CD8-positive, alpha-beta memory T cell (primary cell): ENCODE results near the gene RNASE4. TPM values are rescaled to one million over a fixed set of nuclear protein-coding genes. Genes with fewer than 3 reads are reported as not detected.
A peak's percentile ranks its signal among the peaks of the same experiment; 100 is the strongest.
"Not testable (repeated sequence)": the region's sequence is repeated elsewhere in the genome, so short reads cannot be mapped to it uniquely, and the experiment has no call there.

Experiments used
- CTCF ChIA-PET: fragments of 350-600 bp; sonication (Branson Sonifier 250); formaldehyde crosslinking; loops from one replicate; lab custom pipeline; 2021; ENCODE audit warnings: antibody characterized with exemption; lab: Charles Lee
- POLR2A ChIA-PET: fragments of 350-600 bp; sonication (Branson Sonifier 250); formaldehyde crosslinking; loops from one replicate; lab custom pipeline; 2021; ENCODE audit warnings: antibody characterized with exemption; lab: Charles Lee
- DNase-seq, 5 donors: peaks; one replicate each; pipeline versions ENCODE4 v3.0.0 to v3.0.0-alpha.2; 2020 to 2022; ENCODE audit warnings: mixed read lengths in 1 of 5
- H3K27ac ChIP-seq: one replicate; pipeline ENCODE4 v1.7.0; 2013; ENCODE audit warnings: low read depth, mild to moderate bottlenecking, low read length, moderate library complexity
- H3K27me3 ChIP-seq: 2 replicates; pipeline ENCODE4 v1.7.0; 2013; ENCODE audit warnings: low read length, mild to moderate bottlenecking; ENCODE audit not compliant: insufficient read depth, poor library complexity, severe bottlenecking
- H3K36me3 ChIP-seq: 2 replicates; pipeline ENCODE4 v1.7.0; 2013; ENCODE audit warnings: mild to moderate bottlenecking, low read length, moderate library complexity; ENCODE audit not compliant: insufficient read depth
- H3K4me1 ChIP-seq: 2 replicates; pipeline ENCODE4 v1.7.0; 2013; ENCODE audit warnings: mild to moderate bottlenecking, low read length, moderate library complexity; ENCODE audit not compliant: insufficient read depth
- H3K4me3 ChIP-seq: 2 replicates; pipeline ENCODE4 v1.7.0; 2013; ENCODE audit warnings: mild to moderate bottlenecking, low read length
- H3K9me3 ChIP-seq: 2 replicates; pipeline ENCODE4 v1.7.0; 2013; ENCODE audit warnings: mild to moderate bottlenecking, low read length
- H3K27ac Mint-ChIP-seq, 8 donors: one replicate each; pipeline ENCODE4 v1.8.0; 2020 to 2021; ENCODE audit warnings: mixed read lengths in 8 of 8, mild to moderate bottlenecking in 6 of 8, inconsistent platforms in 3 of 8, moderate library complexity in 3 of 8
- H3K27me3 Mint-ChIP-seq, 2 donors: one replicate each; pipeline ENCODE4 v1.8.0; 2020 to 2021; ENCODE audit warnings: mixed read lengths in 2 of 2, mild to moderate bottlenecking in 1 of 2, moderate library complexity in 1 of 2
- H3K36me3 Mint-ChIP-seq, 3 donors: one replicate each; pipeline ENCODE4 v1.8.0; 2020 to 2021; ENCODE audit warnings: mixed read lengths in 3 of 3, inconsistent platforms in 1 of 3, mild to moderate bottlenecking in 1 of 3
- H3K4me1 Mint-ChIP-seq, 3 donors: one replicate each; pipeline ENCODE4 v1.8.0; 2020 to 2021; ENCODE audit warnings: mixed read lengths in 3 of 3, inconsistent platforms in 1 of 3, mild to moderate bottlenecking in 1 of 3
- H3K4me3 Mint-ChIP-seq, 7 donors: one replicate each; pipeline ENCODE4 v1.8.0; 2020 to 2021; ENCODE audit warnings: mixed read lengths in 7 of 7, mild to moderate bottlenecking in 6 of 7, moderate library complexity in 4 of 7, inconsistent platforms in 2 of 7
- H3K9me3 Mint-ChIP-seq, 5 donors: one replicate each; pipeline ENCODE4 v1.8.0; 2020 to 2022; ENCODE audit warnings: mixed read lengths in 5 of 5, mild to moderate bottlenecking in 3 of 5, moderate library complexity in 2 of 5, inconsistent platforms in 1 of 5
- polyA plus RNA-seq: library from polyadenylated mRNA; unstranded; fragments of 300-500 nt; fragmentation: Illumina TruSeq; gene quantifications from one replicate; pipeline ENCODE4 v1.2.3, GENCODE V29; 2021
- total RNA-seq, 2 experiments: library from RNA; stranded (reverse); gene quantifications; one replicate each; pipeline ENCODE4 v1.2.3, GENCODE V29; 2021

The RNASE4 gene
- total RNA-seq: under 1 TPM in 1 of 2 experiments, not detected in 1; 0.57 TPM
- polyA plus RNA-seq: 2.3 TPM

GRCh38 chr14:20683891-20684661 is at the start of gene RNASE4:
Gene RNASE4 (plus strand): TSS chr14:20684560. CDS start chr14:20699372, 14,812 bp downstream.
- POLR2A ChIA-PET: interaction anchor here (0.7 to 4.4 kb wide), 5 partner anchors 21 to 341 kb away, joined by 3 to 31 read pairs (median 7); partner anchors contain the start of genes PARP2 and PIP4P1
- no peaks in the 10 kb centered on the region for H3K36me3 ChIP-seq
- no peaks in the 10 kb centered on the region for H3K9me3 ChIP-seq
- Mint-ChIP-seq H3K4me1 (peaks cover 6 to 10% (median 9%) of the 10 kb centered on the region in 3 donors), H3K36me3 (peaks cover 0 to 5% (median 0%) of the 10 kb centered on the region in 3 donors), H3K27ac (peak within 1 kb of the TSS in 5 of 8 donors; percentile 30 to 93 (median 55)), H3K9me3 (no peaks in the 10 kb centered on the region), H3K4me3 (no peak within 1 kb of the TSS), H3K27me3 (peaks cover 0 to 4% of the 10 kb centered on the region in 2 donors)
- no peaks in the 10 kb centered on the region for H3K27me3 ChIP-seq
- DNase-seq: peak; percentile 64 to 88 (median 82)
- H3K4me3 ChIP-seq: peak within 1 kb of the TSS; percentile 97
- H3K27ac ChIP-seq: peak within 1 kb of the TSS; percentile 96
- CTCF ChIA-PET: interaction anchor here (0.9 to 4.7 kb wide), 8 partner anchors 21 to 356 kb away, joined by 3 to 34 read pairs (median 8); partner anchors contain the start of gene PARP2
- peaks cover 25% of the 10 kb centered on the region for H3K4me1 ChIP-seq

- Histone ChIP-seq H3K4me1 (no peaks in the 10 kb centered on the region), H3K27me3 (peaks cover 15% of the 10 kb centered on the region), H3K36me3 (no peaks in the 10 kb centered on the region), H3K27ac (no peak within 1 kb of the TSS), H3K4me3 (no peak within 1 kb of the TSS), H3K9me3 (no peaks in the 10 kb centered on the region)
- Mint-ChIP-seq H3K36me3 (peaks cover 0 to 2% (median 0%) of the 10 kb centered on the region in 3 donors), H3K27ac (no peak within 1 kb of the TSS), H3K27me3 (peaks cover 4 to 37% of the 10 kb centered on the region in 2 donors), H3K4me3 (no peak within 1 kb of the TSS), H3K9me3 (no peaks in the 10 kb centered on the region), H3K4me1 (no peaks in the 10 kb centered on the region)
- no peak for DNase-seq
- POLR2A ChIA-PET: no interaction called here
- CTCF ChIA-PET: no interaction called here
Observed at GRCh38 chr14:20641591-20641990, 42.8 kb upstream of the RNASE4 start, which contains the start of gene OR6S1. Gene OR6S1 (minus strand): TSS chr14:20641691. CDS start chr14:20641691, 0 bp downstream.

- Histone ChIP-seq H3K9me3 (no peaks in the 10 kb centered on the region), H3K4me3 (no peak overlapping the region), H3K27me3 (peaks cover 15% of the 10 kb centered on the region), H3K4me1 (no peaks in the 10 kb centered on the region), H3K36me3 (no peaks in the 10 kb centered on the region), H3K27ac (no peak overlapping the region)
- Mint-ChIP-seq H3K4me3 (no peak overlapping the region), H3K27me3 (peaks cover 4 to 37% of the 10 kb centered on the region in 2 donors), H3K36me3 (peaks cover 0 to 2% (median 0%) of the 10 kb centered on the region in 3 donors), H3K9me3 (no peaks in the 10 kb centered on the region), H3K27ac (no peak overlapping the region), H3K4me1 (no peaks in the 10 kb centered on the region)
- ChIA-PET POLR2A (no interaction called here), CTCF (no interaction called here)
- no peak for DNase-seq
Observed at GRCh38 chr14:20642182-20642581, 42.2 kb upstream of the RNASE4 start.

GRCh38 chr14:20642755-20643154 is 41.6 kb upstream of the RNASE4 start:
- H3K36me3 ChIP-seq, H3K4me3 ChIP-seq, H3K36me3 Mint-ChIP-seq, H3K4me1 Mint-ChIP-seq, POLR2A ChIA-PET, H3K27ac Mint-ChIP-seq, H3K9me3 Mint-ChIP-seq, H3K27ac ChIP-seq, H3K4me3 Mint-ChIP-seq, DNase-seq, H3K4me1 ChIP-seq, H3K9me3 ChIP-seq, CTCF ChIA-PET: not testable (repeated sequence)
- peaks cover 15% of the 10 kb centered on the region for H3K27me3 ChIP-seq
- H3K27me3 Mint-ChIP-seq: peaks cover 4 to 37% of the 10 kb centered on the region in 2 donors

- H3K27me3 ChIP-seq: peaks cover 15% of the 10 kb centered on the region
- no peaks in the 10 kb centered on the region for H3K4me1 Mint-ChIP-seq
- no peak overlapping the region for H3K4me3 ChIP-seq
- H3K27ac ChIP-seq: no peak overlapping the region
- no peaks in the 10 kb centered on the region for H3K9me3 ChIP-seq
- DNase-seq: no peak
- ChIA-PET POLR2A (no interaction called here), CTCF (no interaction called here)
- H3K36me3 ChIP-seq: no peaks in the 10 kb centered on the region
- H3K27me3 Mint-ChIP-seq: peaks cover 7 to 46% of the 10 kb centered on the region in 2 donors
- H3K36me3 Mint-ChIP-seq: peaks cover 0 to 2% (median 0%) of the 10 kb centered on the region in 3 donors
- H3K9me3 Mint-ChIP-seq: no peaks in the 10 kb centered on the region
- H3K27ac Mint-ChIP-seq: no peak overlapping the region
- no peak overlapping the region for H3K4me3 Mint-ChIP-seq
- H3K4me1 ChIP-seq: no peaks in the 10 kb centered on the region
Observed at GRCh38 chr14:20644520-20644919, 39.8 kb upstream of the RNASE4 start.

GRCh38 chr14:20645481-20645880 is 38.9 kb upstream of the RNASE4 start:
- Histone ChIP-seq H3K36me3 (no peaks in the 10 kb centered on the region), H3K4me1 (no peaks in the 10 kb centered on the region), H3K27me3 (peaks cover 15% of the 10 kb centered on the region), H3K27ac (no peak overlapping the region), H3K9me3 (no peaks in the 10 kb centered on the region), H3K4me3 (no peak overlapping the region)
- no peak overlapping the region for H3K4me3 Mint-ChIP-seq
- CTCF ChIA-PET: interaction anchor here (1.2 to 3.7 kb wide), 2 partner anchors 13 to 45 kb away, joined by 3 to 15 read pairs; no protein-coding TSS in a partner anchor
- H3K27me3 Mint-ChIP-seq: peaks cover 7 to 55% of the 10 kb centered on the region in 2 donors
- H3K27ac Mint-ChIP-seq: no peak overlapping the region
- POLR2A ChIA-PET: no interaction called here
- H3K36me3 Mint-ChIP-seq: peaks cover 0 to 2% (median 0%) of the 10 kb centered on the region in 3 donors
- H3K4me1 Mint-ChIP-seq: no peaks in the 10 kb centered on the region
- H3K9me3 Mint-ChIP-seq: no peaks in the 10 kb centered on the region
- DNase-seq: no peak

- Mint-ChIP-seq H3K27me3 (peaks cover 59 to 86% of the 10 kb centered on the region in 2 donors), H3K27ac (peak overlapping the region in 1 of 8 donors; percentile 41)
- peaks cover 44% of the 10 kb centered on the region for H3K27me3 ChIP-seq
Observed at GRCh38 chr14:20652996-20653975, 31.1 kb upstream of the RNASE4 start.

More at GRCh38 chr14:20652996-20653975, 31.1 kb upstream of the RNASE4 start:
- Mint-ChIP-seq H3K4me3 (peak overlapping the region in 6 of 7 donors; percentile 47 to 73 (median 56)), H3K4me1 (peaks cover 28 to 39% (median 37%) of the 10 kb centered on the region in 3 donors), H3K9me3 (peaks cover 0 to 2% (median 0%) of the 10 kb centered on the region in 5 donors), H3K36me3 (no peaks in the 10 kb centered on the region)
- Histone ChIP-seq H3K27ac (no peak overlapping the region), H3K9me3 (no peaks in the 10 kb centered on the region), H3K4me1 (peaks cover 7% of the 10 kb centered on the region), H3K36me3 (no peaks in the 10 kb centered on the region), H3K4me3 (no peak overlapping the region)
- DNase-seq: peak in 1 of 5 donors; percentile 19
- ChIA-PET POLR2A (no interaction called here), CTCF (interaction anchor here (0.7 to 1.0 kb wide), 2 partner anchors 15 to 29 kb away, joined by 3 read pairs; no protein-coding TSS in a partner anchor)
